CD1c-positive myeloid dendritic cell (primary cell): ENCODE results near the gene ZNF609.
"Not testable (repeated sequence)": the region's sequence is repeated elsewhere in the genome, so short reads cannot be mapped to it uniquely, and the experiment has no call there.

ENCODE experiments used
- DNase-seq: peaks from one replicate; pipeline ENCODE4 v3.0.0-alpha.2; 2016; ENCODE audit errors: extremely low spot score

The ZNF609 gene

GRCh38 chr15:64583983-64584382 lies 123.6 kb downstream of the ZNF609 start:
- no peak for DNase-seq

- no peak for DNase-seq
Measured at GRCh38 chr15:64586259-64586870, 126.0 kb downstream of the ZNF609 start.

GRCh38 chr15:64586984-64587383 lies 126.6 kb downstream of the ZNF609 start:
- DNase-seq, result peak; percentile 25

- no peak for DNase-seq
Measured at GRCh38 chr15:64589435-64590084, 129.2 kb downstream of the ZNF609 start.

GRCh38 chr15:64592845-64593244 lies 132.5 kb downstream of the ZNF609 start:
- DNase-seq, result not testable (repeated sequence)

GRCh38 chr15:64596701-64597476 lies 136.5 kb downstream of the ZNF609 start:
- no peak for DNase-seq

GRCh38 chr15:64597477-64597822 lies 137.1 kb downstream of the ZNF609 start:
- DNase-seq, result no peak

- DNase-seq, result no peak
Measured at GRCh38 chr15:64599226-64599625, 138.8 kb downstream of the ZNF609 start.

- no peak for DNase-seq
Measured at GRCh38 chr15:64599716-64600115, 139.3 kb downstream of the ZNF609 start.

- no peak for DNase-seq
Measured at GRCh38 chr15:64600794-64601193, 140.4 kb downstream of the ZNF609 start.

- no peak for DNase-seq
Measured at GRCh38 chr15:64604319-64604718, 143.9 kb downstream of the ZNF609 start.

- DNase-seq, result not testable (repeated sequence)
Measured at GRCh38 chr15:64607416-64607815, 147.0 kb downstream of the ZNF609 start.

GRCh38 chr15:64610257-64610919 lies 150.0 kb downstream of the ZNF609 start:
- DNase-seq, result no peak

- DNase-seq, result no peak
Measured at GRCh38 chr15:64611085-64611725, 150.8 kb downstream of the ZNF609 start.

- no peak for DNase-seq
Measured at GRCh38 chr15:64614519-64614918, 154.1 kb downstream of the ZNF609 start.

GRCh38 chr15:64617727-64618126 lies 157.3 kb downstream of the ZNF609 start:
- no peak for DNase-seq

GRCh38 chr15:64618138-64618537 lies 157.8 kb downstream of the ZNF609 start:
- no peak for DNase-seq

- no peak for DNase-seq
Measured at GRCh38 chr15:64618540-64618939, 158.2 kb downstream of the ZNF609 start.

- no peak for DNase-seq
Measured at GRCh38 chr15:64619880-64620839, 159.8 kb downstream of the ZNF609 start.

GRCh38 chr15:64621056-64621455 lies 160.7 kb downstream of the ZNF609 start:
- no peak for DNase-seq
